Measurements from ENCODE around the gene SH3BP2. TPM values are rescaled to one million over a fixed set of nuclear protein-coding genes. Genes with fewer than 3 reads are reported as not detected.

SH3BP2 gene
- total and polyA plus RNA-seq, 10 donors, result 42.0 to 295 (median 237) TPM

- Histone ChIP-seq H3K9me3 (no peaks in the 10 kb centered on the region), H3K36me3 (peaks cover 0 to 11% (median 3%) of the 10 kb centered on the region in 6 donors), H3K27ac (peak overlapping the region; percentile 31 to 74 (median 70)), H3K4me1 (peaks cover 71 to 100% (median 95%) of the 10 kb centered on the region in 6 donors), H3K4me3 (no peak overlapping the region), H3K27me3 (replicated peaks in 1 of 7) (no peaks in the 10 kb centered on the region)
- intact Hi-C loops (cut with DNase I; ENCODE audit: low total_unique reads), result loop anchor here (10.0 kb wide), 2 partner anchors 65 to 95 kb away; no protein-coding TSS in a partner anchor
- 23 to 40% (median 28%) methylated on average over 3 of the region's 3 CpGs for WGBS, 5 donors
- DNase-seq, result no peak
- TF ChIP-seq POLR2A (IDR thresholded peaks at IDR 0.05) (no peak), POLR2AphosphoS5 (IDR thresholded peaks at IDR 0.05) (no peak)
- TF ChIP-seq, protein P1, sequence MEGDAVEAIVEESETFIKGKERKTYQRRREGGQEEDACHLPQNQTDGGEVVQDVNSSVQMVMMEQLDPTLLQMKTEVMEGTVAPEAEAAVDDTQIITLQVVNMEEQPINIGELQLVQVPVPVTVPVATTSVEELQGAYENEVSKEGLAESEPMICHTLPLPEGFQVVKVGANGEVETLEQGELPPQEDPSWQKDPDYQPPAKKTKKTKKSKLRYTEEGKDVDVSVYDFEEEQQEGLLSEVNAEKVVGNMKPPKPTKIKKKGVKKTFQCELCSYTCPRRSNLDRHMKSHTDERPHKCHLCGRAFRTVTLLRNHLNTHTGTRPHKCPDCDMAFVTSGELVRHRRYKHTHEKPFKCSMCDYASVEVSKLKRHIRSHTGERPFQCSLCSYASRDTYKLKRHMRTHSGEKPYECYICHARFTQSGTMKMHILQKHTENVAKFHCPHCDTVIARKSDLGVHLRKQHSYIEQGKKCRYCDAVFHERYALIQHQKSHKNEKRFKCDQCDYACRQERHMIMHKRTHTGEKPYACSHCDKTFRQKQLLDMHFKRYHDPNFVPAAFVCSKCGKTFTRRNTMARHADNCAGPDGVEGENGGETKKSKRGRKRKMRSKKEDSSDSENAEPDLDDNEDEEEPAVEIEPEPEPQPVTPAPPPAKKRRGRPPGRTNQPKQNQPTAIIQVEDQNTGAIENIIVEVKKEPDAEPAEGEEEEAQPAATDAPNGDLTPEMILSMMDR (IDR thresholded peaks at IDR 0.05 in 8 of 11, conservative IDR thresholded peaks at IDR 0.05 in 3 of 11), result no peak
Measured at GRCh38 chr4:2859514-2859913, 66.6 kb downstream of the SH3BP2 start.

DNA sequence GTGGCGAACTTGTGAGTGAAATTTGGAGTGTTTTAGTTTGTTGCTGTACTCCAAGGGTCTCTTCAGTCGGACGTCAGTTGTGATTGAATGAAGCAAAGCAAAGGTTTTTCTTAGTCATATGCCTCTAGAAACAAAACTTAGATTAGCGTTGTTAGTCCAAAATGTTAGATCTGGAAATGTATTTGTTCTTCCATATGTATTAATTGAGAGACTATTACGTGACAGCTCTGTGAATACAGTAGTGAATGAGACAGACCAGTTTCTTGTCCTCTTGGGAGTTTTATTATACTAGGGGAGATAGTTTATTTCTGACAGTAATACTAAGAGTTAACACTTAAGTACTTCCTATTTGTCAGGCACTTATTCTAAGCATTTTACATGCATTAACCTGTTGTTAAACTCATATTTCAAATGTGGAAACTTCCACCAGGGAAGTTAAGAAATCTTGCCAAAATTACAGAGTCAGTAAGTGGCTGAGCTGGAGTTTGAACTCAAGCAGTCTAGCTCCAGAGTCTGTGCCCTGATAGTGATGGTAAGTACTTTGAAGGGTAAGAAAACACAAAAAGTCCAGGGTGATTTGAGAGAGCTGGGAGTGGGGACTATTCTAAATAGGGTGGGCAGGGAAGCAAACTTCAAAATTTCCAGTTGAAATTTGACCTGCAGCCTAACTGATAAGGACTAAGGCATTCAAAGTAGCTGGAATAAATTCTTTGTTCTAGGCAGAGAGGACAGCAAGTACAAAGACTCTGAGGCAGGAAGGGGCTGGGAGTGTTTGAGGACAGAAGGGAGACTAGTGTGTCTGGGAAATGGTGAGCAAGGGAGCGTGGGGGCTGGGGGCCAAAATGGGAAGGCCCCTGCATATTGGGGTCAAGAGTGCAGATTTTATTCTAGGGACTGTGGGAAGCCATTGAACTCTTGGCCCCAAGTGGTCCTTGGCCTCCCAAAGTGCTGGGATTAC is 67.8 kb downstream of the SH3BP2 start:
- Histone ChIP-seq H3K9me3 (no peaks in the 10 kb centered on the region), H3K27ac (peak overlapping the region; percentile 10 to 74 (median 70)), H3K4me1 (peaks cover 76 to 100% (median 96%) of the 10 kb centered on the region in 6 donors), H3K36me3 (peaks cover 0 to 4% (median 0%) of the 10 kb centered on the region in 6 donors), H3K4me3 (peak overlapping the region in 1 of 8 donors; percentile 4), H3K27me3 (replicated peaks in 1 of 7) (no peaks in the 10 kb centered on the region)
- WGBS, 5 donors, result 65 to 83% (median 79%) methylated on average over 6 of the region's 6 CpGs
- TF ChIP-seq, protein P1 (IDR thresholded peaks at IDR 0.05 in 8 of 11, conservative IDR thresholded peaks at IDR 0.05 in 3 of 11), result no peak
- TF ChIP-seq POLR2AphosphoS5 (IDR thresholded peaks at IDR 0.05), result peak in 1 of 3 donors; percentile 48
- no peak for TF ChIP-seq POLR2A (IDR thresholded peaks at IDR 0.05)
- no peak for DNase-seq
- intact Hi-C loops (cut with DNase I; ENCODE audit: low total_unique reads), result no loop called here

GRCh38 chr4:2861631-2862436 is 68.9 kb downstream of the SH3BP2 start:
- intact Hi-C loops (cut with DNase I; ENCODE audit: low total_unique reads), result no loop called here
- Histone ChIP-seq H3K4me1 (peaks cover 74 to 100% (median 98%) of the 10 kb centered on the region in 6 donors), H3K27ac (peak overlapping the region in 7 of 8 donors; percentile 52 to 74 (median 71)), H3K9me3 (no peaks in the 10 kb centered on the region), H3K27me3 (replicated peaks in 1 of 7) (no peaks in the 10 kb centered on the region), H3K4me3 (no peak overlapping the region), H3K36me3 (peaks cover 0 to 4% (median 0%) of the 10 kb centered on the region in 6 donors)
- TF ChIP-seq POLR2AphosphoS5 (IDR thresholded peaks at IDR 0.05), result no peak
- TF ChIP-seq, protein P1 (IDR thresholded peaks at IDR 0.05 in 8 of 11, conservative IDR thresholded peaks at IDR 0.05 in 3 of 11), result no peak
- TF ChIP-seq POLR2A (IDR thresholded peaks at IDR 0.05), result no peak
- WGBS, 5 donors, result 72 to 87% (median 84%) methylated on average over 4 of the region's 4 CpGs
- no peak for DNase-seq
